M059J (cell line): Measurements from ENCODE around the gene SCARB2. TPM values are rescaled to one million over a fixed set of nuclear protein-coding genes. Genes with fewer than 3 reads are reported as not detected.

Experiments
- DNase-seq: peaks from one replicate; pipeline ENCODE4 v3.0.0-alpha.2; 2012; ENCODE audit warnings: low read depth
- total RNA-seq: library from RNA; depleted of rRNA; stranded (reverse); fragments of >200 nt; shearing (Covaris generic); gene quantifications from 2 replicates; pipeline ENCODE4 v1.2.3, GENCODE V29; 2014

Gene SCARB2
- total RNA-seq, 1 experiment from 2014 or later = 105 TPM

DNA sequence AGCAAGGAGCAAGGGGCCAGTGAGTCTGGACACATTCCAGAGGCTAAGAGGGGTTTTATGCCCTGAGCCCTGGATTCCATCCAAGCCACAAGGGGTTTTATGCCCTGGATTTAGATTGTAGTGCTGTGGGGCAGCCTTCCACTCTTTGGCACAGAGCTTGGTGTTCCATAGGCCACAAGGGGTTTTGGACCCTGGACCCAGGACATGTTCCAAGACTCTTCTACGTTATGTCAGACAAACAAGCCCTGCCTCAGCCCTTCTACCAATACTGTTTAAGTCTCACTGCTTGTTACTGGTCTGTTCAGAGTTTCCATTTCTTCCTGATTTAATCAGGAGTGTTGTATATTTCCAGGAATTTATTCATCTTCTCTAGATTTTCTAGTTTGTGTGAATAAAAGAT lies 12.8 kb upstream of the SCARB2 start:
- no peak for DNase-seq

DNA sequence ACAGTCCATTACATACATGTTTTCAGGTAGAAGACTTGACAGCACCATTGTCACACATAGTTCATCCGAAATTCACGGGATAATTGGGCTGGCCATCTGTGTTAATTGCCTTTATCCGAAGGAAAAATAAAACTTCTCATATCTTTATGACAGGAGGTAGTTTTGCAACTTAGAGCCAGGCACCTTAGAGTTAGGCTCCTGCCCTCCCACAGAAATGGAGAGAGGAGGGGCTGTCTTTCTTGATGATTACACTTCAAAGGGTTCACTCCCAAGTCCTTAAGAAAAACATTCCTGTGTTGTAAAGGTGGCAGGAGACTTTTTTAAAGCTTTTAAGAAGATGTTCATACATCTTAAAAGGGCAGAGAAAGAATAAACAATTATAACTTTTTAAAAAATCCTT lies 10.5 kb upstream of the SCARB2 start:
- no peak for DNase-seq

DNA sequence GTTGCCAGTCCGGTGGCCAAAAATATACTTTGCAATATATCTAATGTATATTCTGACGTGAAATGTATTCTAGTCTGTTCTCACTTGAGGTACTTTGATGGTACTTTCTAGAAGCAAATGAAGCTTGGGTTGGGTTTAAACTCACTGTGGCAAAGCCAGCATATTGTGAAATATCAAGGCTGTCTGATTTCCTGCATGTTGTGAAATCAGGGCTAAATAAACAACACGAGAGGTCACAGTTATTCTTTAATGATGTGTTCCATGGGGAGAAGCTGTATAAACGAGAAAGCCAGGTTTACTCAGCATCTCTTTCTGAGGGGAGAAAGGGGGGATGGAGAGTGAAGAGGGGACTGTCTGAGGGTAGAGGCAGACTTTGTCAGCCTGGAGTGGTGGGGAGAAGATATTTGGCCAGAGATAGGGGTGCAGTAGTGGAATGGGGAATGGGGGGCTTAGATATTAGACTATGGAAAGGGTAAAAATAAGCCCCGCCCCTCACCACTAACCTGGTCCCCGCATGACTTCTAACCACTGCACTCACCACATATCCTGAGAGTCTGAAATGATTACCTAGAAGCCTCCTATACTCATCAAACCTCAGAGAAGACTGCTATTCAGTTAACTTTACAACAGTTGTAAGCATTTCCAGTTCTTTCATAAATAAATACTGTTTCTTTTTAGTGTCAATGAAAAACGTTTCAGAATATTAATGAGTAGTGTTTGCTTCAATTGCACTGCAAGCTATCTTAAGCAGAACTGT lies 5.9 kb upstream of the SCARB2 start:
- DNase-seq = peak; percentile 36

DNA sequence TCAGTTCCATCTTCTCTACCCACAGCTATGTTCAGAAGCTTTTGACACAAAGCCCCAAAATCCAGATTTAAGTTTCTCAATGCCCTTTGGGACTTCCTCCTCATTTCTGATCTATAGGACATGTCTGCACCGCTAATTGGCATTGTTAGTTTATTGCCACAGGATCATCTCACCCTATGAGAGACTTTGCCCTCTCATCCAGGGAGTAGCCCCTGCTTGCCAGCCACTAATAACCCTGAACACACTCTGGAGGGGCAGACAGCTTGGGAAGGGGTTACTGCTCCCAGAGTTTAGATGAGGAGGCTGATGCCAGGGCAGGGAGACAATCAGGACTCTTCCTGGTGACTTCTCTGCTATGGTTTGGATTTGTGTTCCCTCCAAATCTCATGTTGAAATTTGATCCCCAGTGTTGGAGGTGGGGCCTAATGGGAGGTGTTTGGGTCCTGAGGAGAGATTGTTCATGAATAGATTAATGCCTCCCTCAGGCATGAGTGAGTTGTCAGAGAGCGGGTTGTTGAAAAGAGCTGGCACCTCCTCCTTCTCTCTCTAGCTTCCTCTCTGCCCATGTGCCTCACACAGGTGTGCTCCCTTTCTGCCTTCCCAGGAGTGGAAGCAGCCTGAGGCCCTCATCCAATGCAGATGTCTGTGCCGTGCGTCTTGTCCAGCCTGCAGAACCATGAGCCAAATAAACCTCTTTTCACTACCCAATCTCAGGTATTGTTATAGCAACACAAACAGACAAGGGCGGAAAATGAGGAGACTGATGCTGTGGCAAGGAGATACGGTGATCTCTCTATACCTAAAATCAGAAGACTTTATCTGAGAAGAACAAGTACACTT lies 3.6 kb upstream of the SCARB2 start:
- DNase-seq = peak; percentile 7

DNA sequence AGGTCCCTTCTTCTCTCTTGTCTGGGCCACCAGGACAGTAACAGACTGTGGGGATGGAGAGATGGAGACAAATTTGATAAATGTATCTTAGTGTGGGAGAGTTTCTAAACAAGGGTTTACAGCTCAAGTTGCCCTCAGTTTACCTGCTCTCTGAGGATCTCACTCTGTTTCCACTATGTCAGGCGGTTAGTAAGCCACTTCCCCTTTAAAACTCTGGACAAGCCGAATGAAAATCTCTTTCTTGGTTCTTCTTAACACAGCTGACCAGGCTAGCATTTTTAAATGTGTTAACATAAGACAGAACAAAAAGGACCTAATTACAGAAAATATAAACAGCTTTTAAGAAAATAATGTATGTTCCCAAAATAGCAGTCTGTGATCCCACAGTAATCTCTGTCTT lies 2.9 kb upstream of the SCARB2 start:
- no peak for DNase-seq

DNA sequence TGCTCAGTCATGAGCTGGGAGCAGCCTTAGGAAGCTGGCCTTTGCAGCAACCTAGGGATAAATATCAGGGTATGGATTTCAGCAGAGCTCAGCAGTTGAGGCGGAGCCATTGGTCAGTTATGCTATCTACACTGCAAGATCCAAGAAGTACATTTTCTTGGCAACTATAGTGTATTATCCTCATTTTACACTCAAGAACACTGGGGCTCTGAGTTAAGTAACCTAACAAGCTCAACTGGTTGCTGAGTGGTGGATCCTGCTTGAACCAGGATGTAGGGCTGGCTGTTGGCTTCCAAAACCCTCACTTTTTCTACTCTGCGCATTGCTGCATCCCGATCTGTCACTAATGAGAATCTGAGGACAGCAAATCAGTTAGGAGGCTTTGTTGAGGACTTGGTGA lies 1.5 kb upstream of the SCARB2 start:
- DNase-seq = no peak

DNA sequence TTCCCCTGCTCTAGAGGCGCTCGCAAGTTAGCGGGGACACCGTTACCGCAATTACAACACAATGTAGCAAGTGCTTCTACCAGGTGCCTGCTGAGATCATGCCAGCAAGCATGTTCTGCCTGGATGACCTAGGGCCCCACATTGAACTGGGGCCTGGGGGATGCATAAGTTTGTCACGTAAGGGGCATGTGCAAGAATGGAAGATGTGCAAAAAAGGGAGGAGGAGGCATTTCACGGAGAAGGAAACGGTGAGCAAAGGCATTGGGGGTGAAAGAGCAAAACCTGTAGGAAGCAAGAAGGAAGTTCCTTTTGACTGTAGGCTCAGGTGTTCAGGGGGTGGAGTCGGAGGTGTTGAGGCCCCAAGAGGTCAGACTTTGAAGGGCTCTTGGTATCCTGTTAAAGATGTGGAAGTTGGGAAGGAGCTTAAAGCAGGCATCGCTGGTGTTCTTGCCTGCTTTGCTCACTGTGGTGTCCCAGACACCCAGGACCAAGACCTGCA lies 602 bp upstream of the SCARB2 start:
- no peak for DNase-seq

DNA sequence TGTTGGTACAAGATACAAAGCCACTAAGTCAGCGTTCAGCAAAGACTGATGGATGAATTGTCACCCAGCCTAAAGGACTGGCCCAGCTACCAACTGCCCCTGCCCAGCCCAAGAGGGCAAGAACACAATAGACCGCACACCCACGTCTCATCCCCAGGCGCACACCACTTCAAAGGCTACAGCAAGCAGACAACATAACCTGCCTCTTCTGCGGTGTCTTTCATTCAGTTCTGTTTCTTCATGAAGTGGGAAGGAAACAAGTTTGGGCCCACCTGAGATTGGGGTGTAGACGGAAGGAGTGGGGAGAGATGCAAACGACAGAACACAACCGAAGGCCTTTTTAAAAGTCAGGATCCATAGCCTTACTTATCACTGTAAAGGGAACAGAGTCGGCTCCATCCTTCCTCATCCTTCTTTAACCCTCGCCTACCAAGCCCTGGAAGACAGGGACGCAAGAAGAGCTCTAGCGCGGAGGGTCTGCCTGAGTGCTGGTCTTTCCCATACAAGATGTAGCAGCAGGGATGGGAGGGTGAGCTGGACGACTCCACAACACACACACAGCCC lies 691 bp downstream of the SCARB2 start:
- DNase-seq = peak; percentile 14

DNA sequence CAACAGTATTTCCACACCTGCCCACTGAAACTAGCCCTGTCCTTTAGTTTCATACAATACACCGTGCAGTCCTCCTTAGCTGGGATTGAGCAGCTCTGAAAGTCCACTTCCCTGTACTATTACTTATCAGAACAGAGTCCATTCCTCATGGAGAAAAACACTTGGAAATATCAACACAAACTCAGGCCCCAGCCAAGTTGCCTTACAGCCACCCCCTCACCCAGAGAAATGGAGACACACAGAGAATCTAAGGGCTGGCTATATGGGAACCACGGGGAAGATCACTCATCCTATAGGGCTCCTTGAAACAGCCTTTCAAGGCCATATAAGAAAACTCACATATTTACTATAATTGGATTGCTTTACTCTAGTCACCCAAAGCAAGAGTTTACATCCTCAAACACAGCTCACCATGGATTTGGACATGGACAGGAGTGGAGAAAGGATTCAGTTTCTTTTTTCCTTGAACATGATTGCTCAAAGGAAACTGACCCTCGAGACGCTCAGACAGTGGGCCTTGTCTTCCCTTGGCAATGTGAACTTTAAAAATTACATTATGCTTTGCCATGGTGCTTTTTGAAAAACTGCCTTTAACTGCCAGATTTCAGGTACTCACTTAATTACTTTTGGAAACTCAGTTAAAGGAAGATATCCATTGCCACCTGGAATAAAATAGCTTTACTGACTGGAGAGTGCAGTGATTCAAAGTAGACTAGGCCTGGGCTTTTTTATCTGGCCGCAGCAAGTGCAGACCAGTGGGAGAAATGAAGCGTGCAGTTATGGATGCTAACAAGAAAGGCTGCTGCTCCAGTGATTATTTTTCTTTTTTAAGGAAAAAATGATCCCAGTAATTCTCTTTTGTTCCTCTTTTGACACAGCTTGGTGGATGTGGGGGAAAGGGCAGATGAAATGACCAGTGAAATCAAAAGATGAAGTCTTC lies 1.6 kb downstream of the SCARB2 start:
- DNase-seq = no peak

DNA sequence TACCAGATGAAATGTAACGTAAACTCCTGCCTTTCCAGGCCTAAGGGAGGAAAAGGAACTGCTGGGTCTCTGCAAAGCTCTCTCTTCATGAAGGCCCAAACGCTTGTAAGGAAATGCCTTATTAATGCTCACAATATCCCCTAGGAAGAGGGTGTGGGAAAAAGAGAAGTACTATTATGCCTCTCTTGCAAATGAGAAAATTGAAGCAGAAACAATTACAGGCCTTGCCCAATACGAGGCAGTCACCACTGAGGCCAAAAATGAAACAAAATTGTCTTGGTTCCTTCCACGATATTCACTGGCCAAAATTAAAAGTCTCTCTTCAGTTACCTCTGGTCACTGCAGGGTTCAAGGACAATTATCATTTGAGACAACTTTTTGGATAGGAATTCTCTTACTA lies 3.2 kb downstream of the SCARB2 start:
- no peak for DNase-seq

DNA sequence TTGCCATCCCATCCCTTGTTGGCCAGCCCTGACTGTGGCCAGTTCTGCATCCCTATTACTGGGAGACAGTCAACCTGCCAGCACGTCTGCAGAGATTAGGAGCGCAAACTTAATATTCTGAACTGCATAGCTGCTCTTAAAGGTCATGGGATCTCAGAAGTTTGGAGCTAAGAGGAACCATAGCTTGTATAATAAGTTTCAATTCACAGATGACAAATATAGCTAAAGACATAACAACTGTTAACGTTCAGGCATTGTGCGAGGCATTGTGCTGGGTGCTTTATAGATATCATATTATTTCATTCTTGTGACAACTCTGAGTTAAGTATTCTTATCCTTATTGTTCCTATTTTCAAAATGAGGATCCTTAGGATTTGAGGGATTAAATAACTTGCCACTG lies 3.7 kb downstream of the SCARB2 start:
- DNase-seq = no peak

DNA sequence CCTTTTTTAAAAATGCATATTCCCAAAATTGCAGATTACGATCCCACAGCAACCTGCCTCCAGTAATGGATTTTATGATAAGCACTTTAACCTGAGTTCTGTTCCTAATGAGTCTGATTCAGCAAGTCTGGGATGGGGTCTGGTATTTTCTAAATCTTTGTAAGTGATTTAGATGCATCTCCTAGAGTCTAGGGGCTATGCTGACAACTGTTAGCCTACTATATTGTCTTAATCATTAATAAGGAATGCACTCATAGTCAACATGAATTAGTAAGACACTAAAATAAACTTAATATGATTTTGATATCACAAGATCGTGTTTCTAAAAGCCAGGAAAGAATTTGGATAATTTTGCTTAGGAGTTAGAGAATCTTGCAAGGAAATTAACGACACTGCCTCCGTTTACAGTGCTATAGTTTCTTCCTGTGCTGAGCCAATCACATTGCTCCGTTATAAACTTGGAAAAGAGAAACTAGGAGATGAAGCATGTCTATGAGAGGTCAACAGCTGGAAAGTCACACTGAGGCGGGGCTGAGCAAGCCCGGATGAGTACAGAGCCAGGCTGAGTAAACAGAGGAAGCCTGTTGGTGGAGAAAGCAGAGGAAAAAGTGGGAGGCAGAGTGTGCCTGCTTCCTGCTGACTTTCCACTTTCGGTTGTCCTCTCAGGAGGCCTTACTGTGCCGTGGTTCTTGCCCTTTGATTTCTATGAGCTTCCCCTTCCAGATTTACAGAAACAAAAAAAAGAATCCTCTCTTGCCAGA lies 5.4 kb downstream of the SCARB2 start:
- DNase-seq = peak; percentile 21

DNA sequence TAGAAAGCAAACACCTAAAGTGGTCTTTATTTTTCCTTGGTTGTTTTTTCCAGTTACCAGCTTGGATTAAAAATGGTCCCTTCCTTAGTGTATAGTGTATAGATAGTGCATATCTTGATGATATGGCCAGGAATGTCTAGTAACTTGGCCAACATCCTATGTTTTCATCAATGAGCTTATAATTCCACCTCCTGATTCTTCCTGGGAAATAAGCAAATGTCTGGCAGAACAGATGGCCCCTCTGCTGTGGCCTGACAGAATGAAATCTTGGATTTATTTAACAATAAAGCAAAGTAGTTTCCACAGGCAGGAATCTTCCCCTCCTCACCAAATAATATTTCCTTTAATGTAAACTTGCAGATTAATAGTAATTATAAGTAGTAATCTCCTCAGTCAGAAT lies 6.1 kb downstream of the SCARB2 start:
- no peak for DNase-seq

DNA sequence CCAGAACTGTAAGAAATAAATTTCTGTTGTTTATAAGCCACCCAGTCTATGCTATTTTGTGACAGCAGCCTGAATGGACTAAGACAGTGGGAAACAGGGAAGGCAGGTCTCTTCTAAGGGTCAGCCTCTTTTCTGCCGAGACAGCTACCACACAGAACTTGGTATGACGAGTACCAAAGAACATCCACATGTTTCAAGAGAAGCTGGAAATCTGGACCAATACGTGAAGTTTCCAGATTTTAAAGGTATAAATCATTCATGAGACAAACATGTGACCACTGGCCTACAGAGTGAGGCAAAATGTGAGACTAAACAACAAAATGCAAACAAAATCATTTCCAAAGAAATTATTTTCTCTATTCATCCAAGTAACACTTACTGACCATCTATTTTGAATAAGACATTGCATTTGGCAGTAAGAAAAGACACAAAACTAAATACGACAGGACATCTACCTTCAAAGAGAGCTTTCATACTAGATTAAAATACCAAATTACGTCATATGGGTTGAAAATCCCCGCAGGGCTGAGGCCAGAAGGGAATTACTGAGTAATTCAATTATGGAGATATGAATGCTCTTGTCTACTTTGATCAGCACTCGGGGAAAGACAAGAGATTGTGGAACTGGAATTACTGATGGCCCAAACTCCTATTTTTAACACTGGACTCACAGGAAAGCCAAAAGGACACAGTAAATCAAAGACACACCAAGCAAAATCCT lies 7.2 kb downstream of the SCARB2 start:
- no peak for DNase-seq

DNA sequence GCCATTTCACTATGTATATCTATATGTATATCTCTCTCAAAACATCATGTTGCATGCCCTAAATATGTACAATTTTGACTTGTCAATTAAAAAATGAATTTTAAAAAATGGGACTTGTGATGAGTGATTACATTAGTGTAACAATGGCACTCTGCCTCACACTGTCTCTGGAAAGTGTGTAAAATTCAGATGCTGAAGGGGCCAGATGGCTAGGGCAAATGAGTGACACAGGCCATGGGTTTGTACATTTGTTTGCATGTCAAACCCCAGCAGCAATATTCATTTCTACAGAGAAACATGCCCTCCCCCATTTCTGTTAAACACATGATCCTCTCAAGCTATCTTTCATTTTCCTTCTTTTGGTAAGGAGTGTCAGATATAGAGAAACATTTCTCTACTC lies 8.1 kb downstream of the SCARB2 start:
- DNase-seq = no peak

DNA sequence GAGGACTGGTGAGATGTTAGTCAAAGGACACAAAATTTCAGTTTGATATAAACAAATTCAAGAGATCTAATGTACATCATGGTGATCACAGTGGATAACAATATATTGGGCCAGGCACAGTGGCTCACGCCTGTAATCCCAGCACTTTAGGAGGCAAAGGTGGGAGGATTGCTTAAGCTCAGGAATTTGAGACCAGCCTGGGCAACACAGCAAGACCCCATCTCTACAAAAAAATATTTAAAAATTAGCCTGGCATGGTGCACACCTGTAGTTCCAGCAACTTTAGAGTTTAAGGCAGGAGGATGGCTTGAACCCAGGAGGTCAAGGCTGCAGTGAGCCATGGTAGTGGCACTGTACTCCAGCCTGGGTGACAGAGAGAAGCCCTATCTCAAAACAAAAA lies 8.7 kb downstream of the SCARB2 start:
- DNase-seq = no peak

DNA sequence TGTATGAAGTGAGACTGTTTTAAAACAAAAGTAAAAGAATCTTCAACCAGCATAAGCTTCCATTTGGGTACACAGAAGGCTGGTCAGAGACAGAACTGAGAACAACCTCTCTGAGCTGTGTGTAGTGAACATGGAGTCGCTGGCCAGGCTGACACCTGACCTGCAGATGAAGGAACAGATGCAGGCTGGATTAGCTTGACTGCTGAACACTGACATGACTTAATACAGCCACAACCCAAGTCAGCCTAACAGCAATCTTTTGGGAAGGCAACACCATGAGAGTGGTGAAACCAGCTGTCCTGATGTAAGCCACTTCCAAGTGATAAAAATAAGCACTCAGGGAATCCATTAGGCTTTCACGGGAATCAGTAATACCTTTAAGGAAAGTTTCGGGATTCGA lies 10.1 kb downstream of the SCARB2 start:
- DNase-seq = no peak

DNA sequence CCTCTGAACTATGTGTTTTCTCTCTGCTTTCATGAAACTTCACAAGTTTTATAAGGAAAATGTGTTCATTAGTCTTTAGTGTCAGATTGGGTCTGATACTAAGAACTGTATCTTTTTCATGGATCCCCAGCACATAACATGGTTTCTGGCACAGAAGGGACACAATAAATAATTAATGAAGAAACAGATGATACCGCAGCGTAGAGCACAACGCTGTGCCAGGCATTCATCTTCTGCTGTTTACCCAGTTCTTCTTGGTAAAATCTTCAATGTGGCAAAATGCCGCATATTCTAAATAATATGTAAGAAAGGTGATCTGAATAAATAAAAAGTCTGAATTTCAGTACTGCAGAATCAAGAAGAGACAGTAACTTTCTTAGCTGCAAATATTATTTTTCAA lies 12.3 kb downstream of the SCARB2 start:
- DNase-seq = no peak

DNA sequence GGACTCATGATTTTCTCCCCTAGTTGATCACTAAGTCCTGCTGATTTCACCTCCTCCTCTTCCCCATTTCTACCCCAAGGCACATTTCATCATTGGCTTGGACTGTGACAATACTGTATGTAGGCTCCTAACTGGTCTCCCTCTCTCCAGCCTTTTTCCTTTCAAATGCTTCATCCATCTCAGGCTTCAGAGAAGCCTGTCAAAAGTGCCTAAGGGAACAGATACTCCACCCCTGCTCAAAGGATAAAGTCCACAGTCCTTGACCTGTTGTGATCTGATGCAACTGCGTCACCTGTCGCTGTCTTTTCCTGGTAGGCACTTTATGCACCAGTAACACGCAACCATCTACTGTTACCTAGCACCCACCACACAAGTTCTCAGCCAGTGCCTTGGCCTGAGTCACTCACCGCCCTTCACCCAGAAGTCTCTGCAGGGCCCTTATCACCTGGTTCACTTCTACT lies 12.8 kb downstream of the SCARB2 start:
- DNase-seq = peak; percentile 20

DNA sequence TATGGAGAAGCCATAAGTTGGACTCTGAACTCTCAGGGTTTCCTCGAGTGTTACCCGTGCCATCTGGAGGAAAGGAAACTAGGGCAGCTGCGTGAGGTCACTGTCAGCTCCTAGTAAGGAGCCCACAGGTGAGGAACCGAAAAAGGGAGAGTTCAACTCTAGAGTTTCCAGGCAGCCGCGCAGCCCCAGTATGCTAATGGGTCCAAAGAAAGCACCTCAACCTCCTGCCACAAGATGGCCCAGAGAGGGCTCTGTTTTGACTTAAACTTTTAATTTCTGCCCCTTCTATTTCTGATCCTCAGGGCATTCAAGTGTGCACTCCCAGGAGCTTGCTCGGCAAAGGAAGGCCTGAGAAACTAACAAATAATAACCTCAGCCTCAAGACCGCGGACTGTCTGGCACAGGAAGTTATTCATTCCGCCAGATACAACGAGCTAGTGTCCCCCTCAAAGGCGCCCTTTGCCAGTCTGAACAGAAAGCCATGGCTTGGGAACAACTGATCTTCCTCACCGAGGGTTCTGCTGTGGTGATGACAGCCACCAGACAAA lies 13.9 kb downstream of the SCARB2 start:
- DNase-seq = peak; percentile 42
